MCF 10A (cell line): ENCODE data around the gene TRAPPC13. TPM values are rescaled to one million over a fixed set of nuclear protein-coding genes. Genes with fewer than 3 reads are reported as not detected.
A peak's percentile ranks its signal among the peaks of the same experiment; 100 is the strongest.

Experiments
- BruUV-seq: library from RNA; stranded (reverse); fragments of 400-500 nt; replicated peaks from 2 replicates; lab custom pipeline; 2021; lab: Mats Ljungman, UMichigan
- CTCF ChIA-PET: fragments of 300-600 bp; sonication (Branson Sonifier 250); formaldehyde crosslinking; extraction: SDS; loops from one replicate; lab custom pipeline; 2021; ENCODE audit warnings: antibody characterized with exemption, inconsistent platforms; lab: Yijun Ruan, JAX
- POLR2A ChIA-PET: fragments of 300-600, 350-650 bp; sonication (Branson Sonifier 250); formaldehyde crosslinking; extraction: SDS; loops from one replicate; lab custom pipeline; 2020; ENCODE audit warnings: antibody characterized with exemption, inconsistent platforms; lab: Yijun Ruan, JAX
- DNase-seq: peaks from one replicate; pipeline ENCODE4 v3.0.0-alpha.2; 2018; ENCODE audit not compliant: unreplicated experiment
- H3K27ac Mint-ChIP-seq: one replicate; pipeline ENCODE4 v1.8.0; 2022; ENCODE audit warnings: mild to moderate bottlenecking, low read depth, mixed read lengths; ENCODE audit not compliant: unreplicated experiment
- H3K27me3 Mint-ChIP-seq: one replicate; pipeline ENCODE4 v1.8.0; 2022; ENCODE audit warnings: mixed read lengths; ENCODE audit not compliant: insufficient read depth, unreplicated experiment
- H3K36me3 Mint-ChIP-seq: one replicate; pipeline ENCODE4 v1.8.0; 2022; ENCODE audit warnings: mild to moderate bottlenecking, moderate library complexity, mixed read lengths; ENCODE audit not compliant: insufficient read depth, unreplicated experiment
- H3K4me1 Mint-ChIP-seq: one replicate; pipeline ENCODE4 v1.8.0; 2022; ENCODE audit warnings: mixed read lengths; ENCODE audit not compliant: insufficient read depth, unreplicated experiment
- H3K4me3 Mint-ChIP-seq: one replicate; pipeline ENCODE4 v1.8.0; 2022; ENCODE audit warnings: mild to moderate bottlenecking, moderate library complexity, mixed read lengths; ENCODE audit not compliant: unreplicated experiment
- H3K9me3 Mint-ChIP-seq: one replicate; pipeline ENCODE4 v1.8.0; 2022; ENCODE audit warnings: mixed read lengths; ENCODE audit not compliant: unreplicated experiment
- CTCF ChIP-seq: fragments of 200-600 bp; IDR thresholded peaks from one replicate; pipeline ENCODE4 v1.8.0; 2022; ENCODE audit warnings: antibody characterized with exemption, mild to moderate bottlenecking; ENCODE audit not compliant: unreplicated experiment
- intact Hi-C: fragments of 100-400 bp; cut with micrococcal nuclease; formaldehyde crosslinking; loops from 2 replicates; pipeline ENCODE4 v1.14.1; 2022
- total RNA-seq: library from RNA; stranded (reverse); gene quantifications from 2 replicates; pipeline ENCODE4 v1.2.3, GENCODE V29; 2022

TRAPPC13 gene
- total RNA-seq, 1 experiment from 2014 or later: 28.4 TPM

GRCh38 chr5:65640240-65640639, 15.4 kb downstream of the TRAPPC13 start:
- no peak for DNase-seq
- Mint-ChIP-seq H3K9me3 (no peaks in the 10 kb centered on the region), H3K4me3 (no peak overlapping the region), H3K4me1 (no peaks in the 10 kb centered on the region), H3K27ac (no peak overlapping the region), H3K36me3 (peaks cover 58% of the 10 kb centered on the region), H3K27me3 (no peaks in the 10 kb centered on the region)
- CTCF ChIA-PET: no interaction called here
- no peak for TF ChIP-seq CTCF
- intact Hi-C loops: no loop called here
- BruUV-seq: no TSS peak
- POLR2A ChIA-PET: interaction anchor here (0.7 kb wide), 1 partner anchor 294 kb away, joined by 3 read pairs; no protein-coding TSS in a partner anchor

DNA sequence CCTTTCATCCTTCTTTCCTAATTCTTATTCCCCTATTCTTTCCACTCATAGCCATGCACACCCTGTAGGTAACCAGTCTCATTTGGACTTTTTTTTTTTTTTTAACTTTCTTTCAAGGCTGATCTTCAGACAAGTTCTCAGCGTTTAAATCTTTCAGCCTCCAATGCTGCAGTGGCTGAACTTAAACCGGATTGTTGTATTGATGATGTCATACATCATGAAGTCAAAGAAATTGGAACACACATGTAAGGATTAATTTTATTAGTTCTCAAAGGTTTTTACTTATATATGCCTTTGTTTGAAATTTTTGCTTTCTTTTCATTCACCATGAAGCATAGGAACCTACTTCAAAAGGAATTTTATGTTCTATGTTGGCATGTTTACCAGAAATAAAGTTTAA, 22.1 kb downstream of the TRAPPC13 start:
- POLR2A ChIA-PET: interaction anchor here (1.5 kb wide), 1 partner anchor 13 kb away, joined by 4 read pairs; no protein-coding TSS in a partner anchor
- Mint-ChIP-seq H3K4me3 (no peak overlapping the region), H3K27me3 (no peaks in the 10 kb centered on the region), H3K27ac (no peak overlapping the region), H3K36me3 (peaks cover 46% of the 10 kb centered on the region), H3K9me3 (no peaks in the 10 kb centered on the region), H3K4me1 (no peaks in the 10 kb centered on the region)
- intact Hi-C loops: no loop called here
- CTCF ChIA-PET: interaction anchor here (0.6 kb wide), 2 partner anchors 349 to 535 kb away, joined by 3 read pairs; no protein-coding TSS in a partner anchor
- BruUV-seq: no TSS peak
- DNase-seq: no peak
- TF ChIP-seq CTCF: no peak

- intact Hi-C loops: no loop called here
- H3K9me3 Mint-ChIP-seq: no peaks in the 10 kb centered on the region
- TF ChIP-seq CTCF: no peak
- BruUV-seq: no TSS peak
- no peaks in the 10 kb centered on the region for H3K27me3 Mint-ChIP-seq
- ChIA-PET POLR2A (no interaction called here), CTCF (no interaction called here)
- DNase-seq: no peak
- no peaks in the 10 kb centered on the region for H3K4me1 Mint-ChIP-seq
- H3K4me3 Mint-ChIP-seq: no peak overlapping the region
- H3K36me3 Mint-ChIP-seq: peaks cover 51% of the 10 kb centered on the region
- H3K27ac Mint-ChIP-seq: peak overlapping the region; percentile 3
Observed at GRCh38 chr5:65647941-65648340, 23.1 kb downstream of the TRAPPC13 start.

GRCh38 chr5:65651144-65651543, 26.3 kb downstream of the TRAPPC13 start:
- ChIA-PET POLR2A (interaction anchor here (1.0 to 1.2 kb wide), 3 partner anchors 8 to 25 kb away, joined by 3 read pairs; no protein-coding TSS in a partner anchor), CTCF (interaction anchor here (1.5 kb wide), 1 partner anchor 9 kb away, joined by 7 read pairs; no protein-coding TSS in a partner anchor)
- no peak overlapping the region for H3K27ac Mint-ChIP-seq
- H3K9me3 Mint-ChIP-seq: no peaks in the 10 kb centered on the region
- intact Hi-C loops: no loop called here
- TF ChIP-seq CTCF: no peak
- H3K27me3 Mint-ChIP-seq: no peaks in the 10 kb centered on the region
- H3K4me3 Mint-ChIP-seq: no peak overlapping the region
- peaks cover 42% of the 10 kb centered on the region for H3K36me3 Mint-ChIP-seq
- BruUV-seq: no TSS peak
- DNase-seq: no peak
- no peaks in the 10 kb centered on the region for H3K4me1 Mint-ChIP-seq
